ENCODE measurements around the gene GRAMD1A.
"Not testable (repeated sequence)": the region's sequence is repeated elsewhere in the genome, so short reads cannot be mapped to it uniquely, and the experiment has no call there.

The GRAMD1A gene

DNA sequence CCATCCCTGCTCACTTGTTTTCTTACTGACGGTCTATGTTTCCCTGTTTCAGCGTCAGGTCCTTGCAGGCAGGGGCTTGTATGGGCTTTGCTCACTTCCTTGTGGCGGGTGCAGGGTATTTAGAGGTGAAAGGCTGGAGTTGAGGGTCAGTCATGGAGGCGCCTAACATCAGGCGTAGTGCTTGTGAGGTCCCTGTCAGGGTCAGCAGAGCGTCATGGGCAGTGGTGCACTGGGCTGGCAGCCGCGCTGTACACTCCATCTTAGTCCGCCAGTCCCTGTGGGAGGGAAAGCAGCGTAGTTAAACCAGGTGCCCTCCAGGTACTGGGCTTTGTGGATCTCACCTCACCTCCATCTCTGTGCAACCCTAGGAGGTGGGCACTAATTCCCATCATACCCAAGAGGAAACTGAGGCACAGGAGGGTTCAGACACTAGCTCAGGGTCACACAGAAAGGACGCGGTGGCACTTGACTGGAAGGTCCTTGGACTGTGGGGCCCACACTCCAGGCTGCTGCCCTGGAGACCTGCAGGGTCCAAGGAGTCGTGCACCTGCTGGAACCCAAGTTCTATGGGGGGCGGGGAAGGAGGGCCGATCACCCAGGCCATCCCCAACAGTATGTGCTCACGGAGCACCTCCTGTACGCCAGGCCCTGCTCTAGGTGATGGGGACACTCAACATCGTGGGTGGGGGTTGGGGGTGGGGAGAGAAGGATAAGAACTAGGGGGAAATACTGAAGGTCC, 4.6 kb downstream of the GRAMD1A start:
- DNase-seq: no peak

DNA sequence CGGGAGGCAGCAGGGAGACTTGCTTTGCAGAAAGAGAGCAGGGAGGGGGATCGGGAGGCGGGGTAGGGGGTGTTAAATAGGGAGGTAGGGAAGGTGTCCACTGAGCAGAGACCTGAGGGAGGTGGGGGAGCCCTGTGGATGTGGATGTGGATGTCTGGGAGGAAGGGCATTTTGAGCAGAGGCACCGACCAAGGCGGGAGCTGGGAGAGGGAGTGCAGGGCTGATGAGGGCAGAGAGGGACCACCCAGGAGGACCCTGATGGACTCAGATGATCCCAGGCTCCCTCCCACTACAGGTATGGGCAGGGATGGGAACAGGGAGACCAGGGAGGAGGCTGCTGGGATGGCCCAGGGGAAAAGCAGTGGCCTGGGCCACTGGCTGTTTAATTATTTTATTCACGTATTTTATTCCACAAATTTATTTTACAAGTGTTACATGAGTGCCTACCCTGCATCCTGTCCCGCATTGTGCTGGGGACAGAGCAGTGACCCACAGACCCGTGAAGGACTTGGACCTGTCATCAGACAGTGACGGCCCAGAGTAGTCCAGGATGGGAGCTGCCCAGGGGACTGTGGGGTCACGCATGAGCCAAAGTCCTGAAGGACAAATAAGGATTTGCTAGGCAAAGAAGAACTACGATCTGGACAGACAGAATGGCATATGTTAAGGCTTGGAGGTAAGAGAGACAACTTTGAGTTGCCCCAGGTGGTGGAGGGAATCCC, 5.3 kb downstream of the GRAMD1A start:
- no peak for DNase-seq

DNA sequence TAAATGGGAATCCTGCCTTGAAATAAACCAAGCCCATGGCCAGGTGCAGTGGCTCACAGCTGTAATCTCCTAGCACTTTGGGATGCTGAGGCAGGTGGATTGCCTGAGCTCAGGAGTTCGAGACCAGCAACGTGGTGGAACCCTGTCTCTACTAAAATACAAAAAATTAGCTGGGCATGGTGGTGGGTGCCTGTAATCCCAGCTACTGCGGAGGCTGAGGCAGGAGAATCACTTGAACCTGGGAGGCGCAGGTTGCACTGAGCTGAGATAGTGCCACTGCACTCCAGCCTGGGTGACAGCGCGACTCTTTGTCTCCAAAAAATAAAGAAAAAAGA, 5.9 kb downstream of the GRAMD1A start:
- not testable (repeated sequence) for DNase-seq

DNA sequence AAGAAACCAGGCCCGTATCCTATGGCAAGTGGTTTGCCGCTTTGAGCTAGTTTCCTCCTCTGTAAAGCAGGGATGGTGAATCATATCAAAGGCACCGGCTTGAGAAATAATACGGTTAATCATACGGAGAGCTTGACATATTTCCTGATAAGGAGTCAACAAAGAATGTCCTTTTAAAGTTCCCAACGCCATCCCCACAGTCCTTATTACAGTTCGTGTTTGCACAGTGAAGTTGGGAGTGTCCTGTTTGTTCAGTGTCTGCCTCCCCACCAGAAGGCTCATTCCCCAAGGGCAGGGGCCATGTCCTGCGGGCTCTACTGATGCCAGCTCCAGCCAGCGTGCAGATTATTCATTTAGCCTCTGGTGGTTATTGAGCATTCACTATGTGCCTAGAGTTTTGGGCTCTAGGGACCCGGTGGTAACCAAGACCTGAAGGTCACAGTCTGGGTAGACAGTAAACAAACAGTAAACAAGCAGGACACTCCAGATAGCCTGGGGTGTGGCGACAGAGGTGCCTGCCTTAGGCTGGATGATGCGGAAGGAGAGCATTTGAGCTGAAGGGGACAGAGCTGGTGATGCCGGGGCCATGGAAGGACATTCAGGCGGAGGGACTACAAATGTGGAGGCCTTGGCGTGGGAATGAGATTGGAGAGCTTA, 6.3 kb downstream of the GRAMD1A start:
- no peak for DNase-seq

DNA sequence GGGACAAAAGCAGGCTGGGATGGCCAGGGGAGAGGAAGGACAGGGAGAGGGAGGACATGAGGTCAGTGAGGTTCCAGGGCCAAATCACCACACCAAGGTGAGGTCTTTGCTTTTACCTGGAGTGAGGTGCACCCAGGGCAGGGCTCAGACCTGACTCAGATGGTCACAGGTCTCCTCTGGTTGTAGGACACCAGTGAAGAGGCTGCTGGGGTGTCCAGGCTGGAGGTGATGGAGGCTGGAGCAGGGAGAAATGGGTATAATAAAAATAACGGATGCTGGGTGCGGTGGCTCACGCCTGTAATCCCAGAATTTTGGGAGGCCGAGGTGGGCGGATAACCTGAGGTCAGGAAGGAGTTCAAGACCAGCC, 6.9 kb downstream of the GRAMD1A start:
- no peak for DNase-seq

DNA sequence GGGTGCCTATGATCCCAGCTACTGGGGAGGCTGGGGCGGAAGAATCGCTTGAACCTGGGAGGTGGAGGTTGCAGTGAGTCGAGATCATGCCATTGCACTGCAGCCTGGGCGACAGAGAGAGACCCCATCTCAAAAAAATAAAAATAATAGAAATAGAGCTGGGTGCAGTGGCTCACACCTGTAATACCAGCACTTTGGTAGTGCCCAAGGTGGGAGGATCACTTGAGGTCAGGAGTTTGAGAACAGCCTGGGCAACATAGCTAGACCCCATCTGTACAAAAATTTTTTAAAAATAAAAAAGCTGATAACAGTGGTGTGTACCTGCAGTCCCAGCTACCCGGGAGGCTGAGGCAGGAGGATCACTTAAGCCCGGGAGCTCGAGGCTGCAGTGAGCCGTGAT, 7.3 kb downstream of the GRAMD1A start:
- not testable (repeated sequence) for DNase-seq

DNA sequence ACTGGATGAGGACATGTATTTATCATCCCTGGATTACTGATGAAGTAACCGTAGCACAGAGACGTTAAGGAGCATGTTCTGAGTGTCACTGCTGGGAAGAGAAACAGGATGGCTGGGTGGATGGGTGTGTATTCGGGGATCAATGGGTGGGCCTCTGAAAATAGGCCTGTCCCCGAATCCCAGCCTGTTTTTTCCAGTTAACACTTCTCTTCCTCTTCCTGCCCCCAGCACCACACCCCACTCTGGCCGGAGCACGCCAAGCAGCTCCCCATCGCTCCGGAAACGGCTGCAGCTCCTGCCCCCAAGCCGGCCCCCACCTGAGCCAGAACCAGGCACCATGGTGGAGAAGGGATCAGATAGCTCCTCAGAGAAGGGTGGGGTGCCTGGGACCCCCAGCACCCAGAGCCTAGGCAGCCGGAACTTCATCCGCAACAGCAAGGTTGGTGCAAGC, 8.8 kb downstream of the GRAMD1A start:
- DNase-seq: no peak

DNA sequence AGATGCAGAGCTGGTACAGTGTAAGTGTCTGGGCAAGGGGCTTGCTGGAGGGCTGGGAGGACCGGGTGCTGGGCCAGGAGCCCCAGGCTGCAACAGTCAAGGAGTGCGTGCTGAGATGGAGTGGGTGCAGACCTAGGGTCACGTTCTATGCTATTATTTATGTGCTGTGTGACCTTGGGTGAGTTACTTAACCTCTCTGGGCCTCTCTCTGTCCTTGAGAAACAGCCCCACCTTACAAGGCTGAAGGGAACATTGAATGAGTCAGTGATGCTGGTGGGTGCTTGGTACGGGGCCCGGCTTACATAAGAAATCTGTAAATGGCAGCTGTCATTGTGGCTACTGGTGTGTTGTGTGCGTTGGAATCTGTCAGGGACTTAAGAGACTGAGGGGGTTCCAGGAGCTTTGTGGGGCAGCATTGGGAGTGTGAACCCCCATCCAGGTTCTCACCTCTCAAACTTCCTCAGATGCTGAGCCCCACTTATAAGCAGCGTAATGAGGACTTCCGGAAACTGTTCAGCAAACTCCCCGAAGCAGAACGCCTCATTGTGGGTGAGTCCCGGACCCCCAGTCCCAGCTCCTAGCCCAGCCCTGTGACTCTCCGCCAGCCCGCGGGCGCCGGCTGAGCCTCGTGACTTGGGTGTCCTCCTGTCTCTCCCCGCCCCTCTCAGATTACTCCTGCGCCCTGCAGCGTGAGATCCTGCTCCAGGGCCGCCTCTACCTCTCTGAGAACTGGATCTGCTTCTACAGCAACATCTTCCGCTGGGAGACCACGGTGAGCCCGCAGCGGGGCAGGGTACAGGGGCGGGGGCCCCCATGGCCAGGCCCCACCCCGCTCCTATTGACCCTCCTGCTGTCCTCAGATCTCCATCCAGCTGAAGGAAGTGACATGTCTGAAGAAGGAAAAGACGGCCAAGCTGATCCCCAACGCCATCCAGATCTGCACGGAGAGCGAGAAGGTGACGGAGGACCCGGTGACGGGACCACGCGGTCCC, 9.6 kb downstream of the GRAMD1A start:
- DNase-seq: no peak

DNA sequence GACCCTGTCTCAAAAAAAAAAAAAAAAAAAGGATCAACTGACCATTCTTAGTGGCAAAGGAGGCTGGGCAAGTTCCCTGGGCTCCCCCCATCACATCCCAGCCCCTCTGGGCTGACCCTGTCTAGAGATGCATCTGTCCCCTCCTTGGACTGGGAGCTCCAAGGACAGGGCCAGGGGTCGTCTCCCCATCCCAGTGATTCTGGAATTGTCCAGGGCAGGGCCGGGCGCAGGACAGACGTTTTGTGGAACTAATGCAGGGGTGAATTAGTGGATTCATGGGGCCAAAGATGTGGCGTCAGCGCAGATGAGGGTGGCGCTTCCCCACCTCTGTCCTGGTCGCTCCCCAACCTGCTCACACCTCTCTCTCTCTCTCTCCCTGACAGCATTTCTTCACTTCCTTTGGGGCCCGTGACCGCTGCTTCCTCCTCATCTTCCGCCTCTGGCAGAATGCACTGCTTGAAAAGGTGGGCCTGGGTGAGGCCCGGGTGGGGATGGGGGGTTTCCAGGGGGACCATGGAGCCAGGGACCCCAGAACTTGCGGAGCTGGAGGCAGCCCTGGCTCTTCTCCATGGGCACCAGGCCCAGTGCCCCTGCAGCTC, 11.1 kb downstream of the GRAMD1A start:
- DNase-seq: no peak

DNA sequence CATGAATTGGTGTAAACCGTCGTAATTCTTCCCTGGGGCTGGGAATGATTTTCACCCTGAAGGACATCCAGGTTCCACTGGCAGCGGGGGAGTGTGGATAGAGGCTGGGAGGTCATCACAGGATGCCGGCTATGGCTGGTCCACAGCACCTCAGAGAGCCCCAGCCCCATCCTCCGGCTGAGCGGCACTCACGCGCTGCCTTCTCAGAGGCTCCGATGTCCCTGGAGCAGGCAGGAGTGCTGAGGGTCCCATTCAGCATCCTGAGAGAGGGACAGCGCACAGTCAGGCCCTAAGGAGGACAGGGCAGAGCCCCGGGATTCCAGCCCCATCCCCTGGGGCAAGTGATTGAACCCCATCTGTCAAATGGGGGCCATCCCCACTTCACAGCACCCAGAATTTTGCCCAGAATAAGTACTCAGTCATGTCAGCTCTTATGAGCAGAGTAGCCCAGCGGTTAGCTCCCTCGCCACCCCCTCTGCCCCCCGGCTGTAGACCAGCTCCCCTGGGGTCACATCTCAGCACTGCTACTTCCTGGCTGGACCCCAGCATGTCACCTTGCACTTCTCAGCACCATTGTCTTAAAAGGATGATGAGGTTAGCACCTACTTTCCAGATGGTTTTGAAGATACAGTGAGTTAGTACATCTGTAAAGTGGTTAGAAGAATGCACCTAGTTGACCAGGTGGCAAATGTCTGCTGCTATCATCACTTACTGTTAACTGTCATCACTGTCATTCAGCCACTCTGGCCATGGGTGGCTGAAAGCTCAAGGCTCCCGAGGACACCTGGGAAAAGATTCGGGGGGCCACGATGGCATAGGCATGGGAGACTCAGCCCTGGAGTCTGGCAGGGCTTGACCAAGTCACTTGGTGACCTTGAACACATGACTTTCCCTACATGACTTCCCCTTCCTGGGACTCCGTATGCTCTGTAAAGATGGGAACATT, 11.9 kb downstream of the GRAMD1A start:
- DNase-seq: no peak

DNA sequence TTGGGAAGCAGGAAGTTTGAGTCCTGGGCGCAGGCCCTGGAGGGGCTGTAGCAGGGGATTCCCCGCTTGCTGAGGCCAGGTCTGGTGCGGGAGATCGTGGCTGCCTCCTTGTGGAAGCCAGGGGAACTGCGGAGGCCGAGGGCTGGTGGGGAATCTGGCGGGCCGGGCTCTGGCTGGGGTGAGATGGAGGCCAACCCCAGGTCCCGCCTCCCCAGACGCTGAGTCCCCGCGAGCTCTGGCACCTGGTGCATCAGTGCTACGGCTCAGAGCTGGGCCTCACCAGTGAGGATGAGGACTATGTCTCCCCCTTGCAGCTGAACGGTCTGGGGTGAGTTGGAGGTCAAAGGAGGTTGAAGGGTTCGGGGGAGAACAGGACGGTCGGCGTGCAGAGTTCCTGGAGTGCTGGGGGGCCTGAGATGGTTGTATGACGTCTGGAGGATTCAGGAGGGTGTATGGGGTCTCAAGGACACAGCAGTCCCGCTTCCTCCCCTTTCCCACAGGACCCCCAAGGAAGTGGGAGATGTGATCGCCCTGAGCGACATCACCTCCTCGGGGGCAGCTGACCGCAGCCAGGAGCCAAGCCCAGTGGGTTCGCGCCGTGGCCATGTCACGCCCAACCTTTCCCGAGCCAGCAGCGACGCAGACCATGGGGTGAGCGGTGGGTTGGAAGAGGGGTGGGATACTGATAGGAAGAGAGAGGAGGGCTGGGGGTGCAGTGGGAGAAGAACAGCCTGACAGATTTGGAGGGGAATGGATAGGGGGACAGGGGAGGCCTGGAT, 13.1 kb downstream of the GRAMD1A start:
- no peak for DNase-seq

DNA sequence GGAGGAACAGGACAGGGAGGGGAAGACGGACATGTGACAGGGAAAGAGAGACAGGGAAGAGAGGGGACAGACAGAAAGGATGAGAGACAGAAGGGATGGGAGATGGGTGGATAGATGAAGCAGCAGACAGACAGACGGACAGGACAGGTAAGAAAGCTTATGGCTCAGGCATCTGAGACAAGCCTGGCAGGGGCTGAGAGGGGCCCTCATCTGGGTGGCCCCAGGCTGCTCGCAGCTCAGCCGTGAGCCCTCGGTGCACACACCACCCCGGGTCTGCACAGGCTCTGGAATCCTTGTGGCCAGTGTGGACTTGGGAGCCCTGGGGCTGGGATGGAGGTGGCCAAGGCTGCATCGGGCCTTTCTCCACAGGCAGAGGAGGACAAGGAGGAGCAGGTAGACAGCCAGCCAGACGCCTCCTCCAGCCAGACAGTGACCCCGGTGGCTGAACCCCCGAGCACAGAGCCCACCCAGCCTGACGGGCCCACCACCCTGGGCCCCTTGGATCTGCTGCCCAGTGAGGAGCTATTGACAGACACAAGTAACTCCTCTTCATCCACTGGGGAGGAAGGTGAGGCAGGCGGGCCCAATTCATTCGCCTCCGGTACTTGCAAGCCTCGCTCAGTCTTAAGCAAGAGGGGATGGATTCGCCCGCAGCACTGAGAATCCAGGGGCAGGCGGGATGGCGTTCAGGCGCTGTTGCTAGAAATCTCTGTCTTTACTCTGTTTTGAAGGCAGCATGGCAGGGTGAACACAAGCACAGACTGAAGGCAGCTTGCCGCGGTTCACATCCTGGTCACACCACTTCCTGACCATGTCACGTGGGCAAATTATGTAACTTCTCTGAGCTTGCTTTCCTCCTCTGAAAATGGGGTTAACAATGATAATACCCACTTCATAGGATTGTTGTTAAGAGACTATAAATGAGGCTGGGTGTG, 14.0 kb downstream of the GRAMD1A start:
- no peak for DNase-seq

DNA sequence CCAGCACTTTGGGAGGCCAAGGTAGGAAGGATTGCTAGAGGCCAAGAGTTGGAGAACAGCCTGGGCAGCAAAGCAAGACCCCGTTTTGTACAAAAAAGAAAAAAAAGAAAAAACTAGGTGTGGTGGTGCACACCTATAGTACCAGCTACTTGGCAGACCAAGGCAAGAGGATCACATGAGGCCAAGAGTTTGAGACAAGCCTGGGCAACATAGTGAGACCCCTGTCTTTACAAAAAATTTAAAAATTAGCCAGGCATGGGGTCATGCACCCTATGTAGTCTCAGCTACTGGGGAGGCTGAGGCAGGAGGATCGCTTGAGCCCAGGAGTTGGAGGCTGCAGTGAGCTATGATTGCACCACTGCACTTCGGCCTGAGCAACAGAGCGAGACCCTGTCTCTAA, 14.7 kb downstream of the GRAMD1A start:
- DNase-seq: not testable (repeated sequence)

DNA sequence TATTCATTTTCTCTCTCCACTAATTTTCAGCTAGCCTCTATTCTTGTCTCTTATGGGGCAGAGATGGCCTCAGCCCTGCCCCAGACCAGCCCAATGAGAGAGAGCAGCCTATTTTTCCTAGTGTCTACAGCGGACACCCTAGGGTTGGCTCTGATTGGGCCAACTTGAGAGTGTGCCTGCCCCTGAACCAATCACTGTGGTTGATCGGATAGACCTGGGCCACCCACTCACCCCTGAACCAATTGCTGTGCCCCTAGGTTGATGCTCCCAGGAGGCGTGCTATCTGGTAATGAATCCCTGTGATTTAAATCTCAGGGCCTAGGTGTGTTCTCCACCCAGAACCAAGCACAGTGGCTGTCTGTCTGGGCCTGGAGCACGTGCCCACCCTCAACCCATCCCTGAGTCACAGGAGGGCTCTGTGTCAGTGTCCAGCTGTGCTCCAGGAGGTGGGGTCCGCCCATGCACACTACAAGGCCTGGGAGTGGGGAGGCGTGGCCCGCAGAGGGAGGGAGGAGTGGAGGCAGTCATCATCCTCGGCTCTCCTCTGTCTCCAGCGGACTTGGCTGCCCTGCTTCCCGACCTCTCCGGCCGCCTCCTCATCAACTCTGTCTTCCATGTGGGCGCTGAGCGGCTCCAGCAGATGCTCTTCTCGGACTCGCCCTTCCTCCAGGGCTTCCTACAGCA, 15.3 kb downstream of the GRAMD1A start:
- DNase-seq: no peak

DNA sequence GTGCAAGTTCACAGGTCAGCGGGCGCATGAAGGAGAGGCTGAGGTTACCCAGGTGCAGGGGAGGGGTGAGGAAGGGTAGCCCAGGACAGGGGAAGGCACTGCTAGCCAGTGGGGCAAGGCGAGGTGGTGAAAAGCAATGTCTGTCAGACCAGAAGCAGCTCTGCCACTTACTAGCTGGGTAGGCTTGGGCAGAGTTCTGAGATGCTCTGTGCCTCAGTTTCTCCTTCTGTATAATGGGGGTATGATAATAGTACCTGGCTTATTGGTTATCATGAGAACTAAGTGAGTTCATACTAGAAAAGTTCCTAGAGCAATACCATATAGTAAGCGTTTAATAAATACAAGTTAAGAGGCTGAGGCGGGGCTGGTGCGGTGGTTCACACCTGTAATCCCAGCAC, 15.8 kb downstream of the GRAMD1A start:
- DNase-seq: no peak

DNA sequence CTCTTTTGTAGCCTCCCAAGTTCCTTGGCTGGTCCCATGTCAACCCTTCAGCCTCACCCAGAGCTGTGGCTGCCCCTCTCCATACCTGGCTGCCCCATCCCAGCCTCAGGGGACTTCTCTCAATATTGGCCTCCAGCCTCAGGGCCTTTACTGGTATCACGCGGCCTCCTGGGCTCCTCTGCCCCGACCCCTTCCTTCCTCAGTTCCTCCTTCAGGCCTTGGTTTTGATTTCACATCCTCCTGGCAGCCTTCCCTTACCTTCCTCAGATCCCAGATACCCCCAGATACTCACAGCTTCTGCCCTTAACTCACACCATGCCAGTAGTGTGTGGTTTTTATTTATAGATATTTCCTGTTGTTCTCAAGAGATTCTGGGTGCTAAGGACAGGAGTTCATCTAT, 17.4 kb downstream of the GRAMD1A start:
- no peak for DNase-seq

DNA sequence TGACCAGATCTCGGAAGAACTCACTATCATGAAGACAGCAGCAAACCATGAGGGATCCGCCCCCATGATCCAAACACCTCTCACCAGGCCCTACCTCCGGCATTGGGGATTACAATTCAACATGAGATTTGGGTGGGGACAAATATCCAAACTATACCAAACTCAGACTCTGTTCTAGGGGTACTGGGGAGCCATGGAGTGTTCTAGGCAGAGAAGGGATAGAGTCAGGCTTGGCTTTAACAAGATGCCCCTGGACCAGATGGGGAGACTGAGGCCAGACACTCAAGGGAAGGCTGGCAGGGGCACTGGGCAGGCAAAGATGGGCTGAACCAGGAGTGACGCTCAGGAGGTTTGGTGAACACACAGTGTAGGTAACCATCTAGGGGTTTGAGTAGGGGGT, 18.3 kb downstream of the GRAMD1A start:
- no peak for DNase-seq

DNA sequence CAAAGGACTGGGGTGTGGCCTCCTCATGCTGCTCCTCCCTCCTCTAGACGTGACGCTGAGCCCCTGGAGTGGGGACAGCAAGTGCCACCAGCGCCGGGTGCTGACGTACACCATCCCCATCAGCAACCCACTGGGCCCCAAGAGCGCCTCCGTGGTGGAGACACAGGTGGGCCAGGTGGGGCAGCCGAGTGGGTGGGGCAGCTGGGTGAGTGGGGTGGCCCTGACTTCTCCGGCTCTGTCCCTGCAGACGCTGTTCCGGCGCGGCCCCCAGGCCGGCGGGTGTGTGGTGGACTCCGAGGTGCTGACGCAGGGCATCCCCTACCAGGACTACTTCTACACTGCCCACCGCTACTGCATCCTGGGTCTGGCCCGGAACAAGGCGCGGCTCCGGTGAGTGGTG, 19.0 kb downstream of the GRAMD1A start:
- no peak for DNase-seq

DNA sequence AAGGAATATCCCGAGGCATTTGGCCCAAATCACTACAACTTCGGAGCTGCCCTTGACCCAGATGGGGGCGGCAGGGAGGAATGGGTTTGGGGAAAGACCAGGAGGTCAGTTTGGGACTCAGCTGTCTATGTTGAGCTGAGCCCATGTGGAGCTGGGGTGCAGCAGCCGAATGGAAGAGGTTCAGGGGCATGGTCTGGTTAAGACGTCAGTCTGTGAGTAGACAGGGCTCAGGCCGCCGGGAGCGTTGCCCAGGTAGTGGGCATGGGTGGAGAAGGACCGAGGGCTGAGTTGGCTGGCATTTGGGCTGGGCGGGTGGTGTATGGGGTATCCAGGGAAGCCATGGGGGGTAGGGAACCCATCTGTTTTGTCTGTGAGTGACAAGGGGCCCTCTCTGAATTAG, 20.9 kb downstream of the GRAMD1A start:
- no peak for DNase-seq
